Mucosa of descending colon (tissue), 3 donors: ENCODE data around the gene CADPS. TPM values are rescaled to one million over a fixed set of nuclear protein-coding genes. Genes with fewer than 3 reads are reported as not detected.
A peak's percentile ranks its signal among the peaks of the same experiment; 100 is the strongest.

ENCODE experiments used
- ATAC-seq: fragments of 200-7000 bp; cut with Tn5 transposase; one replicate; pipeline ENCODE4 v1.9.1; 2020; ENCODE audit warnings: mild to moderate bottlenecking, moderate library complexity
- DNase-seq, 3 donors: peaks; one replicate each; pipeline ENCODE4 v3.0.0-alpha.2; 2020
- H3K36me3 ChIP-seq: fragments of 200-600 bp; one replicate; pipeline ENCODE4 v1.8.0; 2021; ENCODE audit warnings: low read depth, mild to moderate bottlenecking
- H3K4me1 ChIP-seq: fragments of 200-600 bp; one replicate; pipeline ENCODE4 v1.8.0; 2021; ENCODE audit warnings: low read depth, mild to moderate bottlenecking
- H3K4me3 ChIP-seq: fragments of 200-600 bp; one replicate; pipeline ENCODE4 v1.8.0; 2021; ENCODE audit warnings: mild to moderate bottlenecking
- H3K9me3 ChIP-seq: fragments of 200-600 bp; one replicate; pipeline ENCODE4 v1.8.0; 2021; ENCODE audit warnings: mild to moderate bottlenecking
- CTCF ChIP-seq: fragments of 200-600 bp; IDR thresholded peaks from one replicate; pipeline ENCODE4 v1.8.0; 2022; ENCODE audit warnings: antibody characterized with exemption, mild to moderate bottlenecking
- intact Hi-C, 2 donors: fragments of 100-400 bp; cut with DNase I in 1 of 2; cut with micrococcal nuclease in 1 of 2; formaldehyde crosslinking; loops; one replicate each; pipeline versions ENCODE4 v1.11.0 to v1.11.1; 2022; cut with DNase I, micrococcal nuclease
- total RNA-seq, 3 donors: library from RNA; stranded (reverse); fragmentation: NEBNext Ultra II Directional in 2 of 3; extraction: Animal tissue kit (Norgen Biotek cat#: 25700) in 2 of 3; gene quantifications; one replicate each; pipeline versions ENCODE4 v1.2.1 to v1.2.4, GENCODE V29; 2021 to 2023
- donor health status: DM: no; HTN: no; CAD: no; lungs with moderate emphysema.
- donor health status: DM: no; HTN: no; CAD: no.
- donor health status: DM: no; HTN: yes; CAD: no.

Gene CADPS
- total RNA-seq, 3 donors from 2014 or later, result 3.7 to 6.2 (median 6.1) TPM

DNA sequence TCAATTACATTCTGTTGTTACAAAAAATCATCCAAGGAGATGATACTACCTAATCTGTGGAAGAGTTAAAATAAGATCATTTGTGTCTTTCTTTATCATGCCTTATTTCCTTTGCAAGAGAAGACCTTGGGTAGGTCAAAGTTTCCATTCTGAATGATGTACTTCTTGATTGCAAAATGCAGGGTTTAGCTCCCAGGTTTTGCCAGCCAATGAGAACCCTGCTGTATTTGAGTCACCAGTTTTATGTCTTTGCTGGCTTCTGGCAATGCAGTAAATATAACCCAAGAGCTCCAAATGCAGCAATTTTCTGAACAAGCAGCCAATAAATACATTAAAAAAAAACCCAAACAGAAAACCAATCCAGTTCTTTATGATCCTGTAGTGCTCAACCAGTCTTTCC is 204.9 kb downstream of the CADPS start:
- no peaks in the 10 kb centered on the region for H3K36me3 ChIP-seq
- H3K4me1 ChIP-seq, result no peaks in the 10 kb centered on the region
- intact Hi-C loops, result no loop called here
- TF ChIP-seq CTCF, result no peak
- H3K9me3 ChIP-seq, result no peaks in the 10 kb centered on the region
- DNase-seq (no peak), ATAC-seq (no peak)
- H3K4me3 ChIP-seq, result no peak overlapping the region

DNA sequence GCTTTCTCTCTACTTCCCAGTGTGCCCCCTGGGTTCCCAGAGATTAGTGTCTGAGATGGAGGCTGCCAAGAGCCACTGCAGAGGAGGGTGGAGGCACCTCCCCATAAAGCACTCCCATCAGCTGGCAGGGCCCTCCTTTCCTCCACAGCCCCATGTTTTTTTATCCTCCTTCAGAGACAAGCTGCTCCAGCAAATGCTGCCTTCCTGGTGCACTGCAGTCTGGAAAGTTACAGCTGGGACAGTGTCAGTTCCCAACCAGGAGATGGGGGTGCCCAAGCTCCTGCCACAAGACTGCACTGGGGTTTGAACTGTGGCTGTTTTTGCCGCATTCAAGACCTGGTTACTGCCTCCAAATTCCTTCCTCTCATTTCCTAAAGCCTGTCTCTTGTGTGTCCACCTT is 206.1 kb downstream of the CADPS start:
- Histone ChIP-seq H3K36me3 (no peaks in the 10 kb centered on the region), H3K4me3 (no peak overlapping the region), H3K4me1 (no peaks in the 10 kb centered on the region), H3K9me3 (no peaks in the 10 kb centered on the region)
- no peak for TF ChIP-seq CTCF
- ATAC-seq, result no peak
- DNase-seq, result no peak
- intact Hi-C loops, result loop anchor here in 1 of 2 donors (5.0 kb wide), 2 partner anchors 83 to 523 kb away; no protein-coding TSS in a partner anchor

DNA sequence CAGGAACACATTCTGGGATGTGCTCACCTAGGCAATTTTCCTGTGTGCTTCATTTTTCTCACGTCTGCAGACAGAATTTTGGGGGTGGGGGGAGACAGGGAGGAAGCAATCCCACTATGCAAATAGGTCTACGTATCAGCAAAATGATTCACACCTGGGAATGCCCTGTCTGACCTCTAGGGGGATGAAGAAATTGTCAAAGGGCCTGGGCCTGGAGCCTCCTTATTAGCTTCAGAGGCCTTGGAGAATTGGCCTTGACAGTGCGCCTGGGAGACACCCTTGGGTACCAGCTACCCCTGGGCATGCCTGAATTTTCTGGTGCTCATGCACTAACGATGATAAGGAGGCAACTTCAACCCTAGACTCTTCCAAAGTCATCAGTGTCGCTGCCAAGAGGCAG is 207.5 kb downstream of the CADPS start:
- no peaks in the 10 kb centered on the region for H3K4me1 ChIP-seq
- DNase-seq, result no peak
- H3K4me3 ChIP-seq, result no peak overlapping the region
- no peaks in the 10 kb centered on the region for H3K36me3 ChIP-seq
- TF ChIP-seq CTCF, result no peak
- ATAC-seq, result peak; percentile 15
- intact Hi-C loops, result loop anchor here in 1 of 2 donors (5.0 kb wide), 2 partner anchors 85 to 525 kb away; no protein-coding TSS in a partner anchor
- no peaks in the 10 kb centered on the region for H3K9me3 ChIP-seq

DNA sequence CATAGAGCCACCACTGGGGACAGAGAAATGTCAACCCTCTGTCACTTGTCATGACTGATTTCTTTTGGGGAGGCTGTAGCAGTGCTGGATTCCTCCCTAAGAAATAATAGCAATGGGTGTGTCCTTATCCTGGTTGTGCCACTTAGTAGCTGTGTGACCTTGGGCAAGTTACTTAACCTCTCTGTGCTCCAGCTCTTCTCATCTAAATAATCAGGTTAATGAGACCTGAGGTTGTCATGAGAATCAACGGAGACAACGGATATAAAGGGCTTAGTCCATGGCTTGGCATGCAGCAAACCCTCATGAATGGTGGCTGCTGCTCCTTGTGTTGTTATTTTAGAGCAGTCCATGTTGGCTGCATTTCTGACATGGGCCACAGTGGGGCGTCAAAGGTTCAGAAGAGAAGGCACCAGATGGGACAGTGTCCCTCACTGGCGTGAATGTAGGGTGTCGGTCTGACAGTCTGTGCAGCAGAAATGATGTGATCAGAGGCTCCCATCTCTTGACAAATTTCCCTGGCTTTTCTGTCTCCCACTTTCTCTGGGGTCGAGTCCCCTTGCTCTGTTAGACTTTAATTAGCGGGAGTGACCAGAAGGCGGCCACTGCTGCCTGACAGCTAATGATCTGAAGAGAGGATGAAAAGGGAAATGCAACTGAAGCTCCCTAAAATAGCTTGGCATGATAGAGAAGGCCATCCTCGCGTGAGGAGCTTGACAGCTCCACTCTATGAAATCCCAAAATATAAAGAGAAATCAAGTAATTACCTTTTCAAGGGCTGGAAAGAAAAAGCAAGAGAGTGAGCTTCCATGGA is 209.4 kb downstream of the CADPS start:
- no peaks in the 10 kb centered on the region for H3K4me1 ChIP-seq
- no peak overlapping the region for H3K4me3 ChIP-seq
- H3K9me3 ChIP-seq, result no peaks in the 10 kb centered on the region
- DNase-seq (peak; percentile 52 to 90 (median 85)), ATAC-seq (peak; percentile 93)
- H3K36me3 ChIP-seq, result no peaks in the 10 kb centered on the region
- TF ChIP-seq CTCF, result peak; percentile 51
- intact Hi-C loops, result loop anchor here in 1 of 2 donors (5.0 kb wide), 2 partner anchors 86 to 526 kb away; no protein-coding TSS in a partner anchor

- no peak for TF ChIP-seq CTCF
- intact Hi-C loops, result no loop called here
- Histone ChIP-seq H3K4me3 (no peak overlapping the region), H3K36me3 (no peaks in the 10 kb centered on the region), H3K4me1 (no peaks in the 10 kb centered on the region), H3K9me3 (no peaks in the 10 kb centered on the region)
- DNase-seq, result no peak
- no peak for ATAC-seq
Measured at GRCh38 chr3:62662677-62663076, 212.5 kb downstream of the CADPS start.
